HCT116 (cell line): Measurements from ENCODE around the gene DRICH1. TPM values are rescaled to one million over a fixed set of nuclear protein-coding genes. Genes with fewer than 3 reads are reported as not detected.
A peak's percentile ranks its signal among the peaks of the same experiment; 100 is the strongest.
"Not testable (repeated sequence)": the region's sequence is repeated elsewhere in the genome, so short reads cannot be mapped to it uniquely, and the experiment has no call there.

Experiments used
- ATAC-seq: fragments of 200-7000 bp; cut with Tn5 transposase; 2 replicates; pipeline ENCODE4 v1.9.1; 2020; ENCODE audit warnings: mild to moderate bottlenecking, moderate library complexity
- BruUV-seq: library from RNA; stranded (reverse); fragments of 400-500 nt; replicated peaks from 2 replicates; lab custom pipeline; 2021; lab: Mats Ljungman, UMichigan
- CTCF ChIA-PET: fragments of 300-600 bp; sonication (Branson Sonifier 250); formaldehyde crosslinking; loops from one replicate; lab custom pipeline; 2021; ENCODE audit warnings: antibody characterized with exemption; lab: Charles Lee
- POLR2A ChIA-PET: fragments of 300-600, 350-600 bp; sonication (Branson Sonifier 250); formaldehyde crosslinking; loops from one replicate; lab custom pipeline; 2021; ENCODE audit warnings: antibody characterized with exemption; lab: Charles Lee
- RAD21 ChIA-PET, 2 experiments: fragments of 300-600 bp; sonication (Branson Sonifier 250); formaldehyde crosslinking; loops; one replicate each; lab custom pipeline; 2023; ENCODE audit warnings: low total read pairs in 2 of 2; ENCODE audit not compliant: uncharacterized antibody in 2 of 2, unreplicated experiment in 2 of 2, low non-redundant PET in 1 of 2; lab: Charles Lee
- DNase-seq: peaks from one replicate; pipeline ENCODE4 v3.0.0-alpha.2; 2010; ENCODE audit warnings: low read depth, low spot score
- H2AFZ ChIP-seq: fragments of 200-600 bp; shearing (Covaris generic), sonication (generic); 2 replicates; pipeline ENCODE4 v1.6.1; 2017; ENCODE audit warnings: low read depth, mixed run types, mixed read lengths, antibody characterized with exemption, low read length; ENCODE audit not compliant: poor library complexity, severe bottlenecking
- H3K27ac ChIP-seq: 2 replicates; pipeline ENCODE4 v1.5.1; 2012; ENCODE audit warnings: low read depth, low read length
- H3K27me3 ChIP-seq: fragments of 200-600 bp; sonication (generic); 2 replicates; pipeline ENCODE4 v1.6.1; 2016; ENCODE audit warnings: mixed run types, low read length, mixed read lengths; ENCODE audit not compliant: insufficient read depth
- H3K36me3 ChIP-seq, 2 experiments: fragments of 200-500 bp in 1 of 2; fragments of 200-600 bp in 1 of 2; sonication (Bioruptor generic) in 1 of 2; sonication (generic) in 1 of 2; 2 replicates each; pipeline versions ENCODE4 v1.5.1 to v1.6.1; 2014 to 2016; ENCODE audit warnings: low read length in 2 of 2, inconsistent platforms in 1 of 2, mixed read lengths in 1 of 2, mixed run types in 1 of 2; ENCODE audit not compliant: insufficient read depth in 2 of 2, control insufficient read depth in 1 of 2
- H3K4me1 ChIP-seq, 2 experiments: fragments of 200-600 bp in 1 of 2; sonication (generic) in 1 of 2; 2 replicates each; pipeline versions ENCODE4 v1.5.1 to v1.6.1; 2012 to 2017; ENCODE audit warnings: low read length in 2 of 2, inconsistent platforms in 1 of 2, mild to moderate bottlenecking in 1 of 2, mixed read lengths in 1 of 2, mixed run types in 1 of 2, moderate library complexity in 1 of 2; ENCODE audit not compliant: insufficient read depth in 2 of 2, control insufficient read depth in 1 of 2
- H3K4me2 ChIP-seq: fragments of 200-600 bp; sonication (generic); 2 replicates; pipeline ENCODE4 v1.6.1; 2017; ENCODE audit warnings: mixed run types, low read length, mixed read lengths
- H3K4me3 ChIP-seq, 2 experiments: fragments of 200-600 bp in 1 of 2; sonication (generic) in 1 of 2; replicated peaks in 1 of 2; 2 replicates each; pipeline ENCODE4 v1.5.1; 2011 to 2016; ENCODE audit warnings: low read length in 2 of 2, control low read depth in 1 of 2, low read depth in 1 of 2, mild to moderate bottlenecking in 1 of 2, mixed read lengths in 1 of 2, mixed run types in 1 of 2
- H3K79me2 ChIP-seq: fragments of 200-600 bp; sonication (generic); 2 replicates; pipeline ENCODE4 v1.6.1; 2017; ENCODE audit warnings: mild to moderate bottlenecking, mixed run types, low read length, moderate library complexity, mixed read lengths; ENCODE audit not compliant: insufficient read depth
- H3K9ac ChIP-seq: fragments of 200-600 bp; sonication (generic); 2 replicates; pipeline ENCODE4 v1.6.1; 2016; ENCODE audit warnings: low read length, mixed read lengths
- H3K9me2 ChIP-seq: fragments of 200-600 bp; sonication (generic), shearing (Covaris generic); 2 replicates; pipeline ENCODE4 v1.6.1; 2017; ENCODE audit warnings: mixed run types, mild to moderate bottlenecking, moderate library complexity; ENCODE audit not compliant: insufficient read depth
- H3K9me3 ChIP-seq, 2 experiments: fragments of 200-500 bp in 1 of 2; fragments of 200-600 bp in 1 of 2; sonication (Bioruptor generic) in 1 of 2; sonication (generic) in 1 of 2; 2 replicates each; pipeline ENCODE4 v1.6.1; 2014 to 2017; ENCODE audit warnings: low read length in 2 of 2, mixed read lengths in 2 of 2, inconsistent platforms in 1 of 2, low read depth in 1 of 2, mild to moderate bottlenecking in 1 of 2, mixed run types in 1 of 2, moderate library complexity in 1 of 2; ENCODE audit not compliant: control insufficient read depth in 1 of 2, insufficient read depth in 1 of 2
- H4K20me1 ChIP-seq: fragments of 200-600 bp; sonication (generic), shearing (Covaris generic); 2 replicates; pipeline ENCODE4 v1.6.1; 2017; ENCODE audit warnings: mixed run types, mild to moderate bottlenecking, moderate library complexity; ENCODE audit not compliant: insufficient read depth
- EGR1 ChIP-seq: IDR thresholded peaks from 2 replicates; pipeline ENCODE4 v1.6.1; 2012; ENCODE audit warnings: low read depth
- MAX ChIP-seq: IDR thresholded peaks from 2 replicates; pipeline ENCODE4 v1.6.1; 2012
- POLR2AphosphoS5 ChIP-seq: IDR thresholded peaks from 2 replicates; pipeline ENCODE4 v1.6.1; 2011; ENCODE audit warnings: mild to moderate bottlenecking, low read depth, low read length, moderate library complexity
- RAD21 ChIP-seq: IDR thresholded peaks from 2 replicates; pipeline ENCODE4 v1.6.1; 2012; ENCODE audit warnings: low read depth, mild to moderate bottlenecking
- ZNF274 ChIP-seq: fragments of 200-500 bp; sonication (Bioruptor generic); IDR thresholded peaks from 2 replicates; pipeline ENCODE4 v1.6.1; 2014; ENCODE audit warnings: mild to moderate bottlenecking, low read depth, low read length, inconsistent platforms
- intact Hi-C: fragments of 100-400 bp; cut with micrococcal nuclease; formaldehyde crosslinking; loops from 2 replicates; pipeline ENCODE4 v1.10.0; 2022
- total RNA-seq: library from RNA; stranded (reverse); gene quantifications from one replicate; pipeline ENCODE4 v1.2.1, GENCODE V29; 2021; ENCODE audit not compliant: unreplicated experiment
- TF ChIP-seq, protein P1 (sequence below), 3 experiments: fragments of 200-600 bp in 1 of 3; sonication (generic) in 1 of 3; IDR thresholded peaks in 2 of 3; conservative IDR thresholded peaks in 1 of 3; 2 replicates each; pipeline ENCODE4 v1.5.1; 2012 to 2017; ENCODE audit warnings: low read depth in 2 of 3, low read length in 2 of 3, antibody characterized with exemption in 1 of 3, borderline replicate concordance in 1 of 3, control low read depth in 1 of 3, mild to moderate bottlenecking in 1 of 3, mixed read lengths in 1 of 3, mixed run types in 1 of 3, moderate library complexity in 1 of 3; ENCODE audit not compliant: insufficient read depth in 1 of 3

Gene DRICH1
- total RNA-seq, 1 experiment from 2014 or later: 0.44 TPM

GRCh38 chr22:23597576-23598268 is 34.4 kb downstream of the DRICH1 start:
- H3K9me2 ChIP-seq, H3K36me3 ChIP-seq, H3K27ac ChIP-seq, intact Hi-C loops, RAD21 ChIA-PET, POLR2A ChIA-PET, BruUV-seq, H4K20me1 ChIP-seq, DNase-seq, H3K9ac ChIP-seq, H2AFZ ChIP-seq, H3K4me2 ChIP-seq, H3K4me3 ChIP-seq, H3K79me2 ChIP-seq, H3K9me3 ChIP-seq, CTCF ChIA-PET, H3K27me3 ChIP-seq, H3K4me1 ChIP-seq: not testable (repeated sequence)
- ATAC-seq: peak; percentile 55; the same call in 1 of the 2 replicates

DNA sequence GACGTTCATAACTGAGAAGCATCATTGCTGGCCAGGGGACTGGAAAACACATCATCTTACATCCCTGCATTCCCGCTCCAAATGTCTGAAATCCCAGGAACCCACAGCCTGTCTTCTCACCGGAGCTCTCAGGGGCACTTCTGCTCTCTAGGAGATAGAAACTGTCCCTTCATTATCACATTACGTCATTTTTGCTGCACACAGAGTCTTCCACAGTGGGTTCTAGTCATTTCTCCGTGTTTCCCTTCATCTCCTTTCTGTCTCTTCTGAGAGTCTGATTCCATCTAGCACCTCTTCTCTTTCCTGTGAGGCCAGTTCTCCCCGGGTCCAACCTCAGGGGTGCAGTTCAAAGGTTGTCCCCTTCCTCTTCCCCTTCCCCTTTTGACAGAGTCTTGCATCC is 36.2 kb downstream of the DRICH1 start:
- ATAC-seq, H3K4me1 ChIP-seq, H4K20me1 ChIP-seq, intact Hi-C loops, BruUV-seq, DNase-seq, H3K9me2 ChIP-seq, H3K27me3 ChIP-seq, H3K79me2 ChIP-seq, RAD21 ChIA-PET, H3K27ac ChIP-seq, H3K9me3 ChIP-seq, H2AFZ ChIP-seq, CTCF ChIA-PET, H3K36me3 ChIP-seq, H3K4me3 ChIP-seq, POLR2A ChIA-PET, H3K4me2 ChIP-seq, H3K9ac ChIP-seq: not testable (repeated sequence)

DNA sequence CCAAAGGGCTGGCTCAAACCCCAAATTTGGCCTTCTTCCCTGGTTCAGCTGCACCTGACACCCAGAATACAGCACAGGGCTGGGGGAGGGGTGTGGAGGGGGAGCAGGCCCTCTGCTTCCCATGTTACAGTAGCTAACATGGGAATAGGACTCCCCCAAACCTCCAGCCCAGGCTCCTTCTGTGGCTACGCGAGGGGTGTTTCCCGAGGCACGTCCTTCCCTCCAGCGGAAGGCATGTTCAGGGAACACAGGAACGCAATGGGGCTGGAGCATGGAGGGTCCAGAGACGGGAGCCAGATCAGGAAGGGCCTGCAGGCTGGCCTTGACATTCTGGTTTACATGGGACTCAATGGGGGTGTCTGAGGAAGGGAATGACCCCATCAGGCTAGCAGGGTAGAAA is 40.3 kb downstream of the DRICH1 start:
- H3K9me2 ChIP-seq: no peaks in the 10 kb centered on the region
- no peaks in the 10 kb centered on the region for H3K36me3 ChIP-seq
- ATAC-seq: no peak
- no peak overlapping the region for H3K4me3 ChIP-seq
- DNase-seq: no peak
- no TSS peak for BruUV-seq
- POLR2A ChIA-PET: no interaction called here
- H3K4me1 ChIP-seq: no peaks in the 10 kb centered on the region
- H3K9ac ChIP-seq: no peak overlapping the region
- H2AFZ ChIP-seq: no peak overlapping the region
- H4K20me1 ChIP-seq: no peaks in the 10 kb centered on the region
- intact Hi-C loops: loop anchor here (1.0 to 5.0 kb wide), 2 partner anchors 51 to 275 kb away; no protein-coding TSS in a partner anchor
- H3K9me3 ChIP-seq: no peaks in the 10 kb centered on the region
- no peaks in the 10 kb centered on the region for H3K79me2 ChIP-seq
- no peak overlapping the region for H3K4me2 ChIP-seq
- no peak overlapping the region for H3K27ac ChIP-seq
- H3K27me3 ChIP-seq: no peaks in the 10 kb centered on the region; the same call in 1 of the 2 replicates
- RAD21 ChIA-PET: interaction anchor here (0.8 to 1.0 kb wide), 2 partner anchors 51 kb away, joined by 3 to 6 read pairs; no protein-coding TSS in a partner anchor
- CTCF ChIA-PET: interaction anchor here (0.8 to 1.4 kb wide), 9 partner anchors 8 to 266 kb away, joined by 3 to 17 read pairs (median 4); partner anchors contain the start of genes IGLL1 and SLC2A11
- TF ChIP-seq, protein P1, sequence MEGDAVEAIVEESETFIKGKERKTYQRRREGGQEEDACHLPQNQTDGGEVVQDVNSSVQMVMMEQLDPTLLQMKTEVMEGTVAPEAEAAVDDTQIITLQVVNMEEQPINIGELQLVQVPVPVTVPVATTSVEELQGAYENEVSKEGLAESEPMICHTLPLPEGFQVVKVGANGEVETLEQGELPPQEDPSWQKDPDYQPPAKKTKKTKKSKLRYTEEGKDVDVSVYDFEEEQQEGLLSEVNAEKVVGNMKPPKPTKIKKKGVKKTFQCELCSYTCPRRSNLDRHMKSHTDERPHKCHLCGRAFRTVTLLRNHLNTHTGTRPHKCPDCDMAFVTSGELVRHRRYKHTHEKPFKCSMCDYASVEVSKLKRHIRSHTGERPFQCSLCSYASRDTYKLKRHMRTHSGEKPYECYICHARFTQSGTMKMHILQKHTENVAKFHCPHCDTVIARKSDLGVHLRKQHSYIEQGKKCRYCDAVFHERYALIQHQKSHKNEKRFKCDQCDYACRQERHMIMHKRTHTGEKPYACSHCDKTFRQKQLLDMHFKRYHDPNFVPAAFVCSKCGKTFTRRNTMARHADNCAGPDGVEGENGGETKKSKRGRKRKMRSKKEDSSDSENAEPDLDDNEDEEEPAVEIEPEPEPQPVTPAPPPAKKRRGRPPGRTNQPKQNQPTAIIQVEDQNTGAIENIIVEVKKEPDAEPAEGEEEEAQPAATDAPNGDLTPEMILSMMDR (IDR thresholded peaks at IDR 0.05 in 2 of 3, conservative IDR thresholded peaks at IDR 0.05 in 1 of 3; ENCODE audit: borderline replicate concordance in 1 of 3, insufficient read depth in 1 of 3, low read depth in 2 of 3, low read length in 2 of 3): no peak
- no peak for TF ChIP-seq RAD21
- TF ChIP-seq ZNF274: no peak
- TF ChIP-seq POLR2AphosphoS5: no peak
- TF ChIP-seq EGR1: no peak
- TF ChIP-seq MAX: no peak
